Hepatocyte (in vitro differentiated cells): ENCODE measurements around the gene MUCL3. TPM values are rescaled to one million over a fixed set of nuclear protein-coding genes. Genes with fewer than 3 reads are reported as not detected.
A peak's percentile ranks its signal among the peaks of the same experiment; 100 is the strongest.

Source experiments
- DNase-seq: peaks from one replicate; pipeline ENCODE4 v3.0.0-alpha.2; 2016; ENCODE audit warnings: low spot score
- H2AFZ ChIP-seq: fragments of 200-600 bp; sonication (generic); 2 replicates; pipeline ENCODE4 v1.6.0; 2016; ENCODE audit warnings: antibody characterized with exemption, mild to moderate bottlenecking
- H3K27ac ChIP-seq: fragments of 200-600 bp; sonication (generic); 2 replicates; pipeline ENCODE4 v1.5.1; 2016; ENCODE audit warnings: mild to moderate bottlenecking
- H3K27me3 ChIP-seq: fragments of 200-600 bp; sonication (generic); 2 replicates; pipeline ENCODE4 v1.6.1; 2016
- H3K36me3 ChIP-seq: fragments of 200-600 bp; sonication (generic); replicated peaks from 2 replicates; pipeline ENCODE4 v1.5.1; 2016; ENCODE audit warnings: low read depth; ENCODE audit not compliant: insufficient read depth
- H3K4me1 ChIP-seq: fragments of 200-600 bp; sonication (generic); 2 replicates; pipeline ENCODE4 v1.5.1; 2016; ENCODE audit warnings: mild to moderate bottlenecking, moderate library complexity; ENCODE audit not compliant: insufficient read depth
- H3K4me2 ChIP-seq: fragments of 200-600 bp; sonication (generic); 2 replicates; pipeline ENCODE4 v1.6.0; 2016
- H3K4me3 ChIP-seq: fragments of 200-600 bp; sonication (generic); 2 replicates; pipeline ENCODE4 v1.5.1; 2016; ENCODE audit warnings: mild to moderate bottlenecking
- H3K79me2 ChIP-seq: fragments of 200-600 bp; sonication (generic); 2 replicates; pipeline ENCODE4 v1.6.0; 2017; ENCODE audit warnings: mild to moderate bottlenecking
- H3K9me2 ChIP-seq: fragments of 200-600 bp; sonication (generic); replicated peaks from 2 replicates; pipeline ENCODE4 v1.6.0; 2017; ENCODE audit warnings: mild to moderate bottlenecking; ENCODE audit not compliant: insufficient read depth
- H3K9me3 ChIP-seq: fragments of 200-600 bp; sonication (generic); 2 replicates; pipeline ENCODE4 v1.5.1; 2016; ENCODE audit warnings: low read depth, mild to moderate bottlenecking
- H4K20me1 ChIP-seq: fragments of 200-600 bp; sonication (generic); 2 replicates; pipeline ENCODE4 v1.6.0; 2016; ENCODE audit warnings: mild to moderate bottlenecking; ENCODE audit not compliant: insufficient read depth, poor library complexity, severe bottlenecking
- CTCF ChIP-seq: fragments of 200-600 bp; sonication (generic); IDR thresholded peaks from 2 replicates; pipeline ENCODE4 v1.5.1; 2016; ENCODE audit warnings: antibody characterized with exemption, mild to moderate bottlenecking; ENCODE audit not compliant: poor library complexity
- EZH2 ChIP-seq: fragments of 200-600 bp; sonication (generic); IDR thresholded peaks from 2 replicates; pipeline ENCODE4 v1.6.1; 2016; ENCODE audit warnings: antibody characterized with exemption, mild to moderate bottlenecking, borderline replicate concordance
- EZH2phosphoT487 ChIP-seq: fragments of 200-600 bp; sonication (generic); IDR thresholded peaks from one replicate; pipeline ENCODE4 v1.6.1; 2018; ENCODE audit warnings: antibody characterized with exemption, mild to moderate bottlenecking, low read depth, moderate library complexity; ENCODE audit not compliant: unreplicated experiment, severe bottlenecking
- WGBS: methylation state at CpG from one replicate; pipeline ENCODE4 v1.1.6; 2016; ENCODE audit warnings: low lambda C conversion rate; ENCODE audit errors: missing lambda C conversion rate; 5-methylcytosine and 5-hydroxymethylcytosine counted together
- polyA plus RNA-seq: library from polyadenylated mRNA; unstranded; fragments of >200 nt; fragmentation: Nextera tagmentation; extraction: Ambion mirVana; gene quantifications from 2 replicates; pipeline ENCODE4 v1.2.1, GENCODE V29; 2016
- total RNA-seq: library from RNA; depleted of rRNA; stranded (reverse); fragments of >200 nt; gene quantifications from 2 replicates; pipeline ENCODE4 v1.2.3, GENCODE V29; 2014

Gene MUCL3
- total and polyA plus RNA-seq, 2 experiments from 2014 or later: 0.11 to 0.13 TPM

- Histone ChIP-seq H4K20me1 (no peaks in the 10 kb centered on the region), H3K9me3 (no peaks in the 10 kb centered on the region), H3K79me2 (no peaks in the 10 kb centered on the region), H3K27me3 (peaks cover 43% of the 10 kb centered on the region), H3K4me3 (peak overlapping the region; percentile 9), H3K4me1 (no peaks in the 10 kb centered on the region), H3K4me2 (peak overlapping the region; percentile 88), H2AFZ (peak overlapping the region; percentile 89), H3K27ac (peak overlapping the region; percentile 31), H3K36me3 (no peaks in the 10 kb centered on the region), H3K9me2 (no peaks in the 10 kb centered on the region)
- TF ChIP-seq CTCF: no peak
- no peak for TF ChIP-seq EZH2phosphoT487
- no peak for TF ChIP-seq EZH2
- WGBS: 8% methylated on average over 37 of the region's 46 CpGs
- peak; percentile 85 for DNase-seq
Observed at GRCh38 chr6:30955367-30956042, 14.7 kb downstream of the MUCL3 start.

- no peaks in the 10 kb centered on the region for H3K9me2 ChIP-seq
- H3K27ac ChIP-seq: no peak overlapping the region
- no peak overlapping the region for H3K4me2 ChIP-seq
- H3K4me1 ChIP-seq: no peaks in the 10 kb centered on the region
- H3K4me3 ChIP-seq: no peak overlapping the region
- WGBS: 55% methylated on average over 2 of the region's 2 CpGs
- H3K9me3 ChIP-seq: no peaks in the 10 kb centered on the region
- H3K79me2 ChIP-seq: no peaks in the 10 kb centered on the region
- H3K27me3 ChIP-seq: peaks cover 37% of the 10 kb centered on the region
- DNase-seq: no peak
- H2AFZ ChIP-seq: no peak overlapping the region
- H4K20me1 ChIP-seq: no peaks in the 10 kb centered on the region
- TF ChIP-seq CTCF: no peak
- no peak for TF ChIP-seq EZH2
- no peak for TF ChIP-seq EZH2phosphoT487
- H3K36me3 ChIP-seq: no peaks in the 10 kb centered on the region
Observed at GRCh38 chr6:30957716-30958115, 16.9 kb downstream of the MUCL3 start.

- no peak for DNase-seq
- TF ChIP-seq EZH2phosphoT487 (no peak), EZH2 (no peak), CTCF (no peak)
- no peaks in the 10 kb centered on the region for H4K20me1 ChIP-seq
- WGBS: 85% methylated on average over 9 of the region's 9 CpGs
- no peak overlapping the region for H3K27ac ChIP-seq
- H3K4me3 ChIP-seq: no peak overlapping the region
- no peaks in the 10 kb centered on the region for H3K9me3 ChIP-seq
- no peaks in the 10 kb centered on the region for H3K9me2 ChIP-seq
- peaks cover 17% of the 10 kb centered on the region for H3K27me3 ChIP-seq
- no peak overlapping the region for H3K4me2 ChIP-seq
- no peaks in the 10 kb centered on the region for H3K79me2 ChIP-seq
- H3K36me3 ChIP-seq: no peaks in the 10 kb centered on the region
- no peak overlapping the region for H2AFZ ChIP-seq
- no peaks in the 10 kb centered on the region for H3K4me1 ChIP-seq
Observed at GRCh38 chr6:30960907-30961673, 20.3 kb downstream of the MUCL3 start.
